Liver (tissue), 9 donors: ENCODE results near the gene TAGLN. TPM values are rescaled to one million over a fixed set of nuclear protein-coding genes. Genes with fewer than 3 reads are reported as not detected.

Source experiments
- DNase-seq: peaks from one replicate; pipeline ENCODE4 v3.0.0-alpha.2; 2017; ENCODE audit warnings: low spot score
- H3K27ac ChIP-seq, 2 donors: one replicate each; pipeline ENCODE4 v1.7.0; 2013; ENCODE audit warnings: inconsistent platforms in 2 of 2, low read length in 2 of 2, control low read depth in 1 of 2, low read depth in 1 of 2, mild to moderate bottlenecking in 1 of 2
- H3K27me3 ChIP-seq, 4 donors: one replicate each; pipeline versions ENCODE4 v1.6.1 to v1.7.0; 2013; ENCODE audit warnings: low read length in 3 of 4, inconsistent platforms in 1 of 4, mild to moderate bottlenecking in 1 of 4, moderate library complexity in 1 of 4; ENCODE audit not compliant: control insufficient read depth in 4 of 4, insufficient read depth in 4 of 4
- H3K36me3 ChIP-seq, 4 donors: one replicate each; pipeline versions ENCODE4 v1.6.1 to v1.7.0; 2013; ENCODE audit warnings: low read length in 3 of 4, mild to moderate bottlenecking in 3 of 4, low read depth in 1 of 4, moderate library complexity in 1 of 4; ENCODE audit not compliant: control insufficient read depth in 4 of 4, insufficient read depth in 3 of 4
- H3K4me1 ChIP-seq, 4 donors: one replicate each; pipeline versions ENCODE4 v1.6.1 to v1.7.0; 2013; ENCODE audit warnings: low read length in 3 of 4, mild to moderate bottlenecking in 3 of 4, moderate library complexity in 1 of 4; ENCODE audit not compliant: control insufficient read depth in 4 of 4, insufficient read depth in 4 of 4
- H3K4me3 ChIP-seq, 3 donors: one replicate each; pipeline versions ENCODE4 v1.6.1 to v1.7.0; 2013; ENCODE audit warnings: low read length in 3 of 3, control low read depth in 1 of 3, low read depth in 1 of 3, mild to moderate bottlenecking in 1 of 3
- H3K9ac ChIP-seq, 2 donors: one replicate each; pipeline ENCODE4 v1.7.0; 2013; ENCODE audit warnings: low read length in 2 of 2, mild to moderate bottlenecking in 2 of 2, moderate library complexity in 2 of 2, control low read depth in 1 of 2, low read depth in 1 of 2
- H3K9me3 ChIP-seq, 4 donors: one replicate each; pipeline versions ENCODE4 v1.6.1 to v1.7.0; 2013; ENCODE audit warnings: low read length in 3 of 4; ENCODE audit not compliant: control insufficient read depth in 4 of 4
- CTCF ChIP-seq: fragments of 150-350 bp; IDR thresholded peaks from 2 replicates; pipeline ENCODE4 v1.5.1; 2017; ENCODE audit warnings: improper control_type of control experiment, low read depth, low read length; ENCODE audit not compliant: missing input control
- FOXA1 ChIP-seq: IDR thresholded peaks from 2 replicates; pipeline ENCODE4 v1.6.1; 2016; ENCODE audit warnings: antibody characterized with exemption
- GABPA ChIP-seq, 2 donors: IDR thresholded peaks in 1 of 2; conservative IDR thresholded peaks in 1 of 2; 2 replicates each; pipeline ENCODE4 v1.6.1; 2016; ENCODE audit warnings: antibody characterized with exemption in 2 of 2, mild to moderate bottlenecking in 1 of 2, moderate library complexity in 1 of 2
- HNF4A ChIP-seq, 2 donors: conservative IDR thresholded peaks; 2 replicates each; pipeline ENCODE4 v1.6.1; 2016; ENCODE audit warnings: antibody characterized with exemption in 2 of 2, mild to moderate bottlenecking in 2 of 2
- RAD21 ChIP-seq, 2 donors: IDR thresholded peaks; 2 replicates each; pipeline ENCODE4 v1.6.1; 2016; ENCODE audit warnings: antibody characterized with exemption in 2 of 2, mild to moderate bottlenecking in 2 of 2
- REST ChIP-seq: IDR thresholded peaks from 2 replicates; pipeline ENCODE4 v1.6.1; 2016; ENCODE audit warnings: antibody characterized with exemption, mild to moderate bottlenecking
- SP1 ChIP-seq: IDR thresholded peaks from 2 replicates; pipeline ENCODE4 v1.6.1; 2018; ENCODE audit warnings: antibody characterized with exemption, mild to moderate bottlenecking
- YY1 ChIP-seq: IDR thresholded peaks from 2 replicates; pipeline ENCODE4 v1.6.1; 2016; ENCODE audit warnings: antibody characterized with exemption, mild to moderate bottlenecking
- WGBS: extraction: QIAGEN DNeasy Blood & Tissue Kit; methylation state at CpG from one replicate; pipeline ENCODE4 v1.1.7; 2013; 5-methylcytosine and 5-hydroxymethylcytosine counted together
- polyA plus RNA-seq, 2 donors: library from polyadenylated mRNA; stranded (reverse) in 1 of 2; unstranded in 1 of 2; fragments of 200-250 nt in 1 of 2; fragments of >200 nt in 1 of 2; fragmentation: Nextera tagmentation in 1 of 2; extraction: Ambion mirVana in 1 of 2; gene quantifications; one replicate each; pipeline versions ENCODE4 v1.2.1 to v1.2.3, GENCODE V29; 2013 to 2015
- total RNA-seq, 2 donors: library from RNA; depleted of rRNA; stranded (reverse); fragments of >200 nt; gene quantifications; one replicate each; pipeline ENCODE4 v1.2.3, GENCODE V29; 2014
- TF ChIP-seq, protein P1 (sequence below): IDR thresholded peaks from 2 replicates; pipeline ENCODE4 v1.6.1; 2016; ENCODE audit warnings: antibody characterized with exemption
- donor health status: healthy.
- donor health status: healthy.
- donor health status: healthy.
- donor health status: healthy.
- donor health status: healthy.

TAGLN gene
- total and polyA plus RNA-seq, 4 donors, result 7.4 to 309 (median 96.2) TPM

- TF ChIP-seq RAD21 (IDR thresholded peaks at IDR 0.05) (no peak), GABPA (IDR thresholded peaks at IDR 0.05 in 1 of 2, conservative IDR thresholded peaks at IDR 0.05 in 1 of 2) (no peak)
- TF ChIP-seq, protein P1, sequence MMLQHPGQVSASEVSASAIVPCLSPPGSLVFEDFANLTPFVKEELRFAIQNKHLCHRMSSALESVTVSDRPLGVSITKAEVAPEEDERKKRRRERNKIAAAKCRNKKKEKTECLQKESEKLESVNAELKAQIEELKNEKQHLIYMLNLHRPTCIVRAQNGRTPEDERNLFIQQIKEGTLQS, result no peak
These were observed 18.2 kb downstream of the TAGLN start (continued) for GRCh38 chr11:117217141-117218084.

- peaks cover 0 to 9% (median 0%) of the 10 kb centered on the region in 4 donors for H3K4me1 ChIP-seq
- no peak overlapping the region for H3K9ac ChIP-seq
- H3K27ac ChIP-seq, result peak overlapping the region; percentile 39 to 50
- H3K9me3 ChIP-seq, result no peaks in the 10 kb centered on the region
- no peak overlapping the region for H3K4me3 ChIP-seq
- peaks cover 4 to 72% (median 58%) of the 10 kb centered on the region in 4 donors for H3K36me3 ChIP-seq
- 76% methylated on average over 15 of the region's 15 CpGs for WGBS
- H3K27me3 ChIP-seq, result no peaks in the 10 kb centered on the region
- no peak for DNase-seq
- TF ChIP-seq SP1 (no peak), FOXA1 (no peak), GABPA (IDR thresholded peaks at IDR 0.05 in 1 of 2, conservative IDR thresholded peaks at IDR 0.05 in 1 of 2) (no peak), CTCF (peak; percentile 11), REST (no peak), YY1 (no peak)
- TF ChIP-seq, protein P1, result no peak
These were observed 19.2 kb downstream of the TAGLN start for GRCh38 chr11:117218133-117218915.

- no peak overlapping the region for H3K4me3 ChIP-seq
- H3K27me3 ChIP-seq, result no peaks in the 10 kb centered on the region
- no peaks in the 10 kb centered on the region for H3K9me3 ChIP-seq
- peaks cover 5 to 73% (median 60%) of the 10 kb centered on the region in 4 donors for H3K36me3 ChIP-seq
- DNase-seq, result no peak
- peaks cover 0 to 9% (median 0%) of the 10 kb centered on the region in 4 donors for H3K4me1 ChIP-seq
- TF ChIP-seq HNF4A (conservative IDR thresholded peaks at IDR 0.05), result no peak
- no peak for TF ChIP-seq FOXA1
- TF ChIP-seq SP1, result no peak
- no peak overlapping the region for H3K27ac ChIP-seq
- no peak overlapping the region for H3K9ac ChIP-seq
- 94% methylated on average over 9 of the region's 9 CpGs for WGBS
These were observed 19.8 kb downstream of the TAGLN start for GRCh38 chr11:117219001-117219400.
